ENCODE data around the gene REXO4. TPM values are rescaled to one million over a fixed set of nuclear protein-coding genes. Genes with fewer than 3 reads are reported as not detected.

REXO4 gene
- total RNA-seq, 3 donors from 2014 or later = 18.7 to 26.0 (median 20.1) TPM

DNA sequence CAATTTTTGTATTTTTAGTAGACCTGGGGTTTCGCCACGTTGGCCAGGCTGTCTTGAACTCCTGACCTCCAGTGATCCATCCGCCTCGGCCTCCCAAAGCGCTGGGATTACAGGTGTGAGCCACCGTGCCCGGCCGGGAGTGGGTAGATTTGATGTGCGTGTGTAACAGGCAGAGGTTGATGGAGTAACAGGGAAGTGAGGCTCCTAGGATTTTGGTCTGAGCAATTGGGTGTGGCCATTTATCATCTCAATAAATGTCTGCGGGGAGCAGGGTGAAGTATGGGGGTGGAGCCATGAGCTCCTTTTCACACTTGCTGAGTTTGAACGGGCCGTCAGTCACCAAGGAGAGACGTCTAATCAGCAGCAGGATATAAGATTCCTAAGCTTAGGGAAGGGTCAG lies 1.2 kb upstream of the REXO4 start:
- Histone ChIP-seq H3K4me1 (ENCODE audit: low read depth) (peaks cover 15% of the 10 kb centered on the region), H3K9me3 (no peaks in the 10 kb centered on the region), H3K4me3 (no peak overlapping the region), H3K36me3 (ENCODE audit: low read depth) (peaks cover 4% of the 10 kb centered on the region)
- DNase-seq (peak in 2 of 3 donors; percentile 68 to 77), ATAC-seq (peak; percentile 81)
- intact Hi-C loops (cut with DNase I, micrococcal nuclease) = no loop called here
- TF ChIP-seq CTCF (IDR thresholded peaks at IDR 0.05) = no peak

DNA sequence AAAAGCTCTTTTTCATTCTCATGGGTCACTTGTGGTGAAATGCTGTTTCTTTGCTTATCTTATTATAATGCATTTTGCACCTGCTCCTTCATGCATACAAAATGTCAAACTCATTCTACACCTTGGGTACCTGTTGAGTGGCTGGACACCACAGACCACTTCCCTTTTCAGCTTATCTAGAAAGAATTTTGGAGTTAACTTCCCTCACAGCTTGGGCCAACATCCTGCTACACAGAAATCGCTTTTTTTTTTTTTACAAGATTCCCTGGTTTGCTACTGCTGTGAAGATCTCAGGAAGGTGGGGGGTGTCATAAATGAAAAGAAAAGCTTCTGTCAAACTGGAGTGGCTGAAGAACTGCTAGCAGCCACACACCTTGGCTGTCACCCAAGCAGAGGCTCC lies 2.6 kb downstream of the REXO4 start:
- no peak for DNase-seq
- TF ChIP-seq CTCF (IDR thresholded peaks at IDR 0.05) = no peak
- no peaks in the 10 kb centered on the region for H3K9me3 ChIP-seq
- intact Hi-C loops (cut with DNase I, micrococcal nuclease) = no loop called here
- no peak for ATAC-seq
- H3K4me1 ChIP-seq (ENCODE audit: low read depth) = peaks cover 15% of the 10 kb centered on the region
- H3K36me3 ChIP-seq (ENCODE audit: low read depth) = peaks cover 7% of the 10 kb centered on the region
- H3K4me3 ChIP-seq = no peak overlapping the region

- intact Hi-C loops (cut with DNase I, micrococcal nuclease) = loop anchor here (5.0 kb wide), 1 partner anchor 79 kb away; no protein-coding TSS in a partner anchor
- H3K9me3 ChIP-seq = no peaks in the 10 kb centered on the region
- H3K36me3 ChIP-seq (ENCODE audit: low read depth) = no peaks in the 10 kb centered on the region
- H3K4me3 ChIP-seq = no peak overlapping the region
- DNase-seq (no peak), ATAC-seq (no peak)
- no peaks in the 10 kb centered on the region for H3K4me1 ChIP-seq (ENCODE audit: low read depth)
- no peak for TF ChIP-seq CTCF (IDR thresholded peaks at IDR 0.05)
Measured at GRCh38 chr9:133408042-133408441, 9.8 kb downstream of the REXO4 start.

GRCh38 chr9:133406480-133407307 lies 11.1 kb downstream of the REXO4 start:
- Histone ChIP-seq H3K9me3 (no peaks in the 10 kb centered on the region), H3K4me1 (ENCODE audit: low read depth) (no peaks in the 10 kb centered on the region), H3K36me3 (ENCODE audit: low read depth) (no peaks in the 10 kb centered on the region), H3K4me3 (no peak overlapping the region)
- peak; percentile 79 to 86 (median 85) for DNase-seq
- ATAC-seq = peak; percentile 91
- intact Hi-C loops (cut with DNase I, micrococcal nuclease) = loop anchor here (5.0 kb wide), 1 partner anchor 81 kb away; no protein-coding TSS in a partner anchor
- peak; percentile 86 for TF ChIP-seq CTCF (IDR thresholded peaks at IDR 0.05)

DNA sequence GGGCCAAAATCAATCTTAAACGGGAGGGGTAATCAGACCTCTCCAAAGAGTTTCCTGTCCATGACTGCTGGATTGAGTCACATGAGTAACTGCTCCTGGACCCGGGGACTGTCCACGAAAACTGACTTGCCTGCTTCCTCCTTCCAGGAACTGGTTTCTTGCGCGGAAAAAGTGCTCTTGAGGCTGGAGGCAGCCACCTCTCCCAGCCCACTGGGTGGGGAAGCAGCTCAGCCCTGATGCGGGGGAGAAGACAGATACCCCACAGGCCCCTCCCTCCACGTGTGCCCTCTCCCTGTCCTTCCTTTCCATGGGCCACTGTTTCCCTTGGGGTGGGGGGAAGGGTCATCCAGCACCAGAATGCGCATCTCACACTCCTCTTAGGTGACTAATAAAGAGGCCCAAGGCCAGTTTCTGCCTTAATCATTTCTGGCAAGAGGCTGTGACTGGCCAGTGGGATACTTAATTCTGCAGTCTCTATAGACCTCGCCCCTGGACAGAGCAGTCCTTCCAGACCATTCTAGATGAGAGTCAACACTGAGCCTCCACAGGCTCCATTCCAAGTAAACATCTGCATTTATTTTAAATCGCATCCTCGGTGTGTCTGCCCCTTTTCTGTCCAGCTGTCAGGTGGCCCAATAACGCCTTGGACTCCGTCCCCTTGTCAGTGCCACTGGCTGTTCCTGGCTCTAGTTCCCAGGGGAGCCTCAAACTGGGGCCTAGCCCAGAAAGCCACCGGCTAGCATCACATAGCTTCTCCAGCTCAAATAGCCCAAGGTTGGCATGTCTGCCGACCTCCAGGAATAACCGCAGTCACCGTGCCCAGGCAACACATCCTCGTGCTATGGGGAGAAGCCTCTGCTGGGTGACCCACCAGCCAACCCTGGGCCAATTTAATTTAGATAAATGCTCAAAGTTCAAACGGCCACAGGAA lies 12.0 kb downstream of the REXO4 start:
- intact Hi-C loops (cut with DNase I, micrococcal nuclease) = loop anchor here (5.0 kb wide), 1 partner anchor 82 kb away; no protein-coding TSS in a partner anchor
- no peak for TF ChIP-seq CTCF (IDR thresholded peaks at IDR 0.05)
- Histone ChIP-seq H3K36me3 (ENCODE audit: low read depth) (no peaks in the 10 kb centered on the region), H3K9me3 (no peaks in the 10 kb centered on the region), H3K4me1 (ENCODE audit: low read depth) (no peaks in the 10 kb centered on the region), H3K4me3 (no peak overlapping the region)
- DNase-seq = no peak
- ATAC-seq = no peak

Measured in mucosa of descending colon (tissue), 3 donors.